Activated CD8-positive, alpha-beta memory T cell treated with anti-CD3 and anti-CD28 coated beads, Interleukin-2, amount 10 ng/mL, durations not matched to agents 7 days and 5 days (primary cell): ENCODE measurements around the gene SLC4A11. TPM values are rescaled to one million over a fixed set of nuclear protein-coding genes. Genes with fewer than 3 reads are reported as not detected.
"Not testable (repeated sequence)": the region's sequence is repeated elsewhere in the genome, so short reads cannot be mapped to it uniquely, and the experiment has no call there.

Source experiments
- ATAC-seq: fragments of 150-1000 bp; cut with Tn5 transposase; one replicate; pipeline ENCODE4 v1.10.0; 2021; ENCODE audit warnings: moderate library complexity
- CTCF ChIA-PET: fragments of 350-600 bp; sonication (Branson Sonifier 250); formaldehyde crosslinking; loops from one replicate; lab custom pipeline; 2021; ENCODE audit warnings: antibody characterized with exemption; lab: Charles Lee
- DNase-seq: peaks from one replicate; pipeline ENCODE4 v3.0.0-alpha.2; 2020
- H3K27ac Mint-ChIP-seq: one replicate; pipeline ENCODE4 v1.8.0; 2021; ENCODE audit warnings: mild to moderate bottlenecking, mixed read lengths
- H3K27me3 Mint-ChIP-seq: one replicate; pipeline ENCODE4 v1.8.0; 2021; ENCODE audit warnings: mixed read lengths
- H3K36me3 Mint-ChIP-seq: one replicate; pipeline ENCODE4 v1.8.0; 2021; ENCODE audit warnings: mild to moderate bottlenecking, mixed read lengths
- H3K4me1 Mint-ChIP-seq: one replicate; pipeline ENCODE4 v1.8.0; 2021; ENCODE audit warnings: mixed read lengths
- H3K4me3 Mint-ChIP-seq: one replicate; pipeline ENCODE4 v1.8.0; 2021; ENCODE audit warnings: mild to moderate bottlenecking, moderate library complexity, mixed read lengths
- H3K9me3 Mint-ChIP-seq: one replicate; pipeline ENCODE4 v1.8.0; 2022; ENCODE audit warnings: low read depth, mixed read lengths
- total RNA-seq, 2 experiments: library from RNA; stranded (reverse); gene quantifications; one replicate each; pipeline ENCODE4 v1.2.3, GENCODE V29; 2021

SLC4A11 gene
- total RNA-seq, 2 experiments from 2014 or later, result 5.4 to 6.0 TPM

GRCh38 chr20:3221398-3222226 is 17.4 kb downstream of the SLC4A11 start:
- DNase-seq (no peak), ATAC-seq (no peak)
- H3K27ac Mint-ChIP-seq, result no peak overlapping the region
- H3K36me3 Mint-ChIP-seq, result peaks cover 4% of the 10 kb centered on the region
- no peaks in the 10 kb centered on the region for H3K9me3 Mint-ChIP-seq
- no peaks in the 10 kb centered on the region for H3K27me3 Mint-ChIP-seq
- peaks cover 11% of the 10 kb centered on the region for H3K4me1 Mint-ChIP-seq
- CTCF ChIA-PET, result interaction anchor here (0.6 to 1.4 kb wide), 6 partner anchors 54 to 489 kb away, joined by 3 read pairs; no protein-coding TSS in a partner anchor
- H3K4me3 Mint-ChIP-seq, result no peak overlapping the region

GRCh38 chr20:3218307-3218988 is 20.5 kb downstream of the SLC4A11 start:
- Mint-ChIP-seq H3K36me3 (peaks cover 10% of the 10 kb centered on the region), H3K27ac (no peak overlapping the region), H3K9me3 (no peaks in the 10 kb centered on the region), H3K4me1 (peaks cover 11% of the 10 kb centered on the region), H3K4me3 (no peak overlapping the region), H3K27me3 (no peaks in the 10 kb centered on the region)
- ATAC-seq (peak; percentile 94), DNase-seq (peak; percentile 82)
- CTCF ChIA-PET, result interaction anchor here (0.7 to 2.1 kb wide), 16 partner anchors 8 to 165 kb away, joined by 3 to 21 read pairs (median 4); partner anchors contain the start of gene SLC4A11

GRCh38 chr20:3215359-3215917 is 23.6 kb downstream of the SLC4A11 start:
- not testable (repeated sequence) for H3K9me3 Mint-ChIP-seq

GRCh38 chr20:3213226-3213625 is 25.8 kb downstream of the SLC4A11 start:
- H3K4me3 Mint-ChIP-seq, result no peak overlapping the region
- H3K9me3 Mint-ChIP-seq, result no peaks in the 10 kb centered on the region
- no peak for ATAC-seq
- H3K4me1 Mint-ChIP-seq, result peaks cover 19% of the 10 kb centered on the region
- no peak overlapping the region for H3K27ac Mint-ChIP-seq
- no peak for DNase-seq
- H3K27me3 Mint-ChIP-seq, result no peaks in the 10 kb centered on the region
- H3K36me3 Mint-ChIP-seq, result peaks cover 8% of the 10 kb centered on the region
- CTCF ChIA-PET, result no interaction called here

More at GRCh38 chr20:3215359-3215917, 23.6 kb downstream of the SLC4A11 start:
- H3K4me1 Mint-ChIP-seq, result peaks cover 12% of the 10 kb centered on the region
- H3K27ac Mint-ChIP-seq, H3K36me3 Mint-ChIP-seq, H3K4me3 Mint-ChIP-seq, CTCF ChIA-PET, H3K27me3 Mint-ChIP-seq, ATAC-seq, DNase-seq: not testable (repeated sequence)

DNA sequence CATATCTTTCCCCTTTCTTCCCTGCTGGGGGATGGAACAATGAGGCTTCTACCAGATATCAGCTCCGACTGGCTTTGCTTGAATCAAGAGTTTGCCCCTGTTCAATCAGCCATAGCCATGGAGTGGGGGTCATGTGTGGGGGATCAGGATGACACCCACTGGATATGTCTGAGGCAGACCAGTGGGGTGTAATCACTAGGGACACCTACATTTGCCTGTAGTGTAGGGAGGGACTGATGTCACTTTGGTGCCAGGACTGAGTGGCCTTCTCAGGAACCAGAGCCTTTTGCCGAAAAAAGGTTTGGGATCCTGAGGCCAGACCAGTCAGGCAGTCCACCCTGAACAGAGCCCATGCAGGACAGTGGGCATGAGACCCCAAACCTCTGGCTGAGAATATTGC is 28.6 kb downstream of the SLC4A11 start:
- ATAC-seq (no peak), DNase-seq (no peak)
- CTCF ChIA-PET, result interaction anchor here (1.2 to 2.5 kb wide), 3 partner anchors 8 to 157 kb away, joined by 5 to 10 read pairs (median 7); no protein-coding TSS in a partner anchor
- H3K4me3 Mint-ChIP-seq, result peak overlapping the region; percentile 85
- H3K27me3 Mint-ChIP-seq, result no peaks in the 10 kb centered on the region
- peaks cover 8% of the 10 kb centered on the region for H3K36me3 Mint-ChIP-seq
- H3K27ac Mint-ChIP-seq, result peak overlapping the region; percentile 48
- H3K4me1 Mint-ChIP-seq, result peaks cover 19% of the 10 kb centered on the region
- H3K9me3 Mint-ChIP-seq, result no peaks in the 10 kb centered on the region

- Mint-ChIP-seq H3K9me3 (no peaks in the 10 kb centered on the region), H3K27ac (peak overlapping the region; percentile 90)
Observed at GRCh38 chr20:3209946-3210317, 29.1 kb downstream of the SLC4A11 start.

GRCh38 chr20:3209257-3209945 is 29.6 kb downstream of the SLC4A11 start, which contains the start of gene ITPA:
Gene ITPA, plus strand, starts transcription at chr20:3209498. Its CDS starts 54 bp downstream, at chr20:3209552.
- ATAC-seq (peak; percentile 58), DNase-seq (peak; percentile 79)
- CTCF ChIA-PET, result interaction anchor here (0.9 to 2.5 kb wide), 5 partner anchors 9 to 156 kb away, joined by 3 to 10 read pairs (median 5); partner anchors contain the start of genes FASTKD5 and UBOX5
- Mint-ChIP-seq H3K4me1 (peaks cover 21% of the 10 kb centered on the region), H3K4me3 (peak within 1 kb of the TSS; percentile 85), H3K27ac (peak within 1 kb of the TSS; percentile 90), H3K9me3 (no peaks in the 10 kb centered on the region), H3K36me3 (peaks cover 8% of the 10 kb centered on the region), H3K27me3 (no peaks in the 10 kb centered on the region)

More at GRCh38 chr20:3209946-3210317, 29.1 kb downstream of the SLC4A11 start:
- H3K27me3 Mint-ChIP-seq, result no peaks in the 10 kb centered on the region
- DNase-seq (no peak), ATAC-seq (peak; percentile 34)
- peak overlapping the region; percentile 85 for H3K4me3 Mint-ChIP-seq
- CTCF ChIA-PET, result interaction anchor here (1.2 to 2.5 kb wide), 3 partner anchors 9 to 157 kb away, joined by 5 to 10 read pairs (median 7); no protein-coding TSS in a partner anchor
- peaks cover 8% of the 10 kb centered on the region for H3K36me3 Mint-ChIP-seq
- H3K4me1 Mint-ChIP-seq, result peaks cover 19% of the 10 kb centered on the region

DNA sequence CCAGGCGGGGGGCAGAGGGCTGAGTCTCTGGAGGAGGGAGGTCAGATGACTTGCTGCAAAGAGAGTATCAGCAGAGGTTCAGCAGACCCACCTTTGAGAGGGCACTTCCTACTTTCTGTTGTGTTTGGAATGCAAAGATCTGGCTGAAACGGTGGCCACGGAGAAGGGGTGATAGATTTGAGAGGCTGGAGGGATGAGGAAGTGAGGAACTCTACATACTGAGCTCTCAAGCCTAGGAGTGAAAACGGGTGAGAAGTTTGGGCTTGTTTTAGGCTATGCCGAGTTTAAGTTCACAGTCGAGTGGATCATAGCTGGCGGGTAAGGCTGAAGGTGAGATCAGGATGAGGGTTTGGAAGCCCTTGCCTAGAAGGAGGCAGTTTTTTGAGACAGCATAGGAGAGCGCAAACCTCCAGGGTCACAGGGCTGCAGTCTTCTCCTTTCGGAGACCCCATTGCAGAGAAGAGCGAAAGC is 30.2 kb downstream of the SLC4A11 start:
- peaks cover 21% of the 10 kb centered on the region for H3K4me1 Mint-ChIP-seq
- H3K9me3 Mint-ChIP-seq, result no peaks in the 10 kb centered on the region
- peak overlapping the region; percentile 85 for H3K4me3 Mint-ChIP-seq
- ATAC-seq (peak; percentile 4), DNase-seq (no peak)
- no peaks in the 10 kb centered on the region for H3K27me3 Mint-ChIP-seq
- peaks cover 5% of the 10 kb centered on the region for H3K36me3 Mint-ChIP-seq
- H3K27ac Mint-ChIP-seq, result peak overlapping the region; percentile 90
- CTCF ChIA-PET, result interaction anchor here (0.6 to 2.5 kb wide), 6 partner anchors 10 to 687 kb away, joined by 3 to 10 read pairs (median 4); partner anchors contain the start of genes FASTKD5 and UBOX5

DNA sequence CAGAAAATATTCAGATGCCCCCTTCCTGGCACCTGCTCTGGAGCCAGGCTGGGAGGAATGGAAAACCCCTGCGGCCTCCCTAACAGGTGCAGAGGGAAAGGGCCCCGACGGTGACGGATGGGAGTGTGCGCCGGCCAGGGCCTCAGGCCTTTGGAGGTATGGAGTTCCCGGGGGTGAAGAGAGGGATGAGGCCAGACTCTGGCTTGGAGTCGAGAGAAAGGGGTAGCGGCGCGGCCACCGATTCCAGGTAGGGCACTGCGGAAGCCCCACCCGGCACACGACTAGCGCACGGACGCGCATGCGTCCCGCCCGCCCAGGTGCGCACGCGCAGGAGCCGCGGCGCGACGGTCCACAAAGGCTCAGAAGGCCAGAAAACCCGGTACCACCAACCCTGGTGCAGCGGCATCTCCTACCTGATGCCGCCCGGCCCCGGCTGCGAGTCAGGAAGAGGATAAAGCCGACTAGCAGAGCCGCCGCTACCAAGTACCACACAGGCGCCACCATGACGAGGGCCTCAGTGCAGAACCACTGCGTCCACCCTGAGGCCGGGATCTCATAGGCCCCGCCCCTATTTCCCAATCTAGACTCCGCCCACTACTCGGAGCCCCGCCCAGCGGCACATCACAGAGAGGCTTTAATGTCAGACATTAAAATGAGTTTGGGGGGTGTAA is 34.7 kb downstream of the SLC4A11 start, which contains the start of gene DDRGK1:
TSS of gene DDRGK1 (minus strand) at position 559 of the 671 bp plus-strand sequence. CDS start at position 504, 55 bp downstream.
- Mint-ChIP-seq H3K4me3 (peak within 1 kb of the TSS; percentile 87), H3K27me3 (no peaks in the 10 kb centered on the region), H3K4me1 (peaks cover 15% of the 10 kb centered on the region), H3K36me3 (peaks cover 13% of the 10 kb centered on the region), H3K9me3 (no peaks in the 10 kb centered on the region), H3K27ac (peak within 1 kb of the TSS; percentile 98)
- peak; percentile 94 for DNase-seq
- CTCF ChIA-PET, result interaction anchor here (1.0 to 1.9 kb wide), 4 partner anchors 14 to 151 kb away, joined by 3 to 8 read pairs (median 5); partner anchors contain the start of genes FASTKD5 and UBOX5
- peak; percentile 86 for ATAC-seq

DNA sequence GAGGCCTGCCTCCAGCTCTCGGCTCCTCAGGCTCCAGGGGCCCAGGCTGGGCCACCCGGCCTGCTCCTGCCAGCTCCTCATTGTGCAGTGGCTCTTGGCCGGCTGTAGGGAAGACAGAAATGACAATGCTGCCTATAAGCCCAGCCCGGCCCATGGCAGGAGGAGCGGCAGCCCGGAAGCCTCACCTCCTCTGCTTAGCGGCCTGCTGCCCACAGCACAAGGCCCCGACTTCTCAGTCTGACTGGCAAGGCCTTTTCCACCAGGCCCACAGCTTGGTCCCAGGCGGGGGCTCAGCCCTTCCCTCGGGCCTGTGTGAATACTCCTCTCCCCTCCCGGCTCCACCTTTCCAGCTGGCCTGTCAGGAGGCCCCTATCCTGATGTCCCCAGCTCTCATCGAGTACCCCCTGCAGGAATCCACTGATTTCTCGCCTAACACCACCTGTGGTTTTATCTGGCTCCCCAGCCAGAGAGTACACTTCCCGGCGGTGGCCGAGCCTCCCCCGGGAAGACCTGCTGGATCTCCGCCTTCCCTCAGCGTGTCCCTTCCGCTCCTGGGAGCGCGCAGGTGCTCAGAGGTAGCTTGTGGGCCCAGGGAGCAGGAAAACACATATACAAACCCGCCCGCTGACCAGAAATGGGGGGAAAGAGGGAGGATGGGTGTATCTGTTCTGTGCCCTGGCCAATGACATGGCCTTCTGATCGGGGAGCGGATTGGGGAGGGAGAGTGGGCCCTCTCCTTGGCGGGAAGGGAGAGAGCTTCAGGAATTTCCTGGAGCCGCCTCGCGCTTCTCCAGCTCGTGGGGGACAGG is 35.5 kb downstream of the SLC4A11 start:
- Mint-ChIP-seq H3K9me3 (no peaks in the 10 kb centered on the region), H3K27ac (peak overlapping the region; percentile 98), H3K4me3 (peak overlapping the region; percentile 87), H3K36me3 (peaks cover 19% of the 10 kb centered on the region), H3K27me3 (no peaks in the 10 kb centered on the region), H3K4me1 (peaks cover 10% of the 10 kb centered on the region)
- DNase-seq (peak; percentile 76), ATAC-seq (peak; percentile 54)
- CTCF ChIA-PET, result interaction anchor here (1.0 to 1.9 kb wide), 4 partner anchors 15 to 150 kb away, joined by 3 to 8 read pairs (median 5); partner anchors contain the start of genes FASTKD5 and UBOX5

GRCh38 chr20:3202965-3203314 is 36.0 kb downstream of the SLC4A11 start:
- Mint-ChIP-seq H3K4me3 (peak overlapping the region; percentile 87), H3K27ac (peak overlapping the region; percentile 98)
- CTCF ChIA-PET, result interaction anchor here (1.1 to 1.9 kb wide), 3 partner anchors 16 to 125 kb away, joined by 3 to 8 read pairs (median 7); partner anchors contain the start of genes FASTKD5 and UBOX5

More at GRCh38 chr20:3202965-3203314, 36.0 kb downstream of the SLC4A11 start:
- Mint-ChIP-seq H3K9me3 (no peaks in the 10 kb centered on the region), H3K4me1 (peaks cover 9% of the 10 kb centered on the region), H3K27me3 (no peaks in the 10 kb centered on the region), H3K36me3 (peaks cover 19% of the 10 kb centered on the region)
- DNase-seq, result no peak
- ATAC-seq, result no peak
